Neural cell (in vitro differentiated cells): Measurements from ENCODE around the gene AFAP1. TPM values are rescaled to one million over a fixed set of nuclear protein-coding genes. Genes with fewer than 3 reads are reported as not detected.

Experiments
- H2AFZ ChIP-seq: fragments of 200-600, 300-800 bp; sonication (generic), shearing (Covaris generic); 2 replicates; pipeline ENCODE4 v1.6.0; 2014; ENCODE audit warnings: low read depth, mild to moderate bottlenecking, antibody characterized with exemption, low read length, moderate library complexity
- H3F3A ChIP-seq: fragments of 200-600 bp; shearing (Covaris generic); 2 replicates; pipeline ENCODE4 v1.6.1; 2016; ENCODE audit warnings: mild to moderate bottlenecking, moderate library complexity, mixed read lengths, antibody characterized with exemption, low read length; ENCODE audit not compliant: insufficient read depth, poor library complexity, severe bottlenecking
- H3K27ac ChIP-seq: fragments of 200-600, 300-800 bp; sonication (generic), shearing (Covaris generic); 2 replicates; pipeline ENCODE4 v1.5.1; 2014; ENCODE audit warnings: mild to moderate bottlenecking, low read length, moderate library complexity
- H3K27me3 ChIP-seq: fragments of 300-800, 200-600 bp; sonication (generic), shearing (Covaris generic); 2 replicates; pipeline ENCODE4 v1.6.0; 2014; ENCODE audit warnings: mild to moderate bottlenecking, low read depth, low read length, moderate library complexity; ENCODE audit not compliant: insufficient read depth
- H3K36me3 ChIP-seq: fragments of 300-800, 200-600 bp; sonication (generic), shearing (Covaris generic); 2 replicates; pipeline ENCODE4 v1.5.1; 2014; ENCODE audit warnings: mild to moderate bottlenecking, antibody characterized with exemption, low read length, moderate library complexity; ENCODE audit not compliant: insufficient read depth
- H3K4me2 ChIP-seq: fragments of 300-800, 200-600 bp; sonication (generic), shearing (Covaris generic); 2 replicates; pipeline ENCODE4 v1.6.0; 2014; ENCODE audit warnings: mild to moderate bottlenecking, low read length
- H3K4me3 ChIP-seq: fragments of 300-800, 200-600 bp; sonication (generic), shearing (Covaris generic); 2 replicates; pipeline ENCODE4 v1.5.1; 2014; ENCODE audit warnings: mild to moderate bottlenecking, low read length, moderate library complexity
- H3K79me2 ChIP-seq: fragments of 200-600 bp; shearing (Covaris generic); replicated peaks from 2 replicates; pipeline ENCODE4 v1.6.0; 2014; ENCODE audit warnings: mild to moderate bottlenecking, low read length, moderate library complexity; ENCODE audit not compliant: insufficient read depth
- H3K9ac ChIP-seq: fragments of 300-800, 200-600 bp; sonication (generic), shearing (Covaris generic); 2 replicates; pipeline ENCODE4 v1.6.1; 2016; ENCODE audit warnings: mild to moderate bottlenecking, low read length, mixed read lengths
- H3K9me2 ChIP-seq: fragments of 200-600 bp; shearing (Covaris generic); 2 replicates; pipeline ENCODE4 v1.6.1; 2016; ENCODE audit warnings: mild to moderate bottlenecking, low read length, mixed read lengths; ENCODE audit not compliant: insufficient read depth
- H3K9me3 ChIP-seq: fragments of 200-600, 300-800 bp; sonication (generic), shearing (Covaris generic); 2 replicates; pipeline ENCODE4 v1.6.1; 2016; ENCODE audit warnings: mild to moderate bottlenecking, mixed run types, low read length, moderate library complexity, mixed read lengths
- H4K20me1 ChIP-seq: fragments of 200-600 bp; shearing (Covaris generic); 2 replicates; pipeline ENCODE4 v1.6.1; 2016; ENCODE audit warnings: mild to moderate bottlenecking, mixed run types; ENCODE audit not compliant: insufficient read depth
- EP300 ChIP-seq: fragments of 450-650 bp; conservative IDR thresholded peaks from 2 replicates; pipeline ENCODE4 v1.6.1; 2014; ENCODE audit warnings: antibody characterized with exemption, mild to moderate bottlenecking, moderate library complexity; ENCODE audit not compliant: poor library complexity, severe bottlenecking
- EZH2 ChIP-seq: fragments of 200-600, 300-800 bp; shearing (Covaris generic), sonication (generic); IDR thresholded peaks from 2 replicates; pipeline ENCODE4 v1.6.1; 2014; ENCODE audit warnings: antibody characterized with exemption, low read length, borderline replicate concordance, mild to moderate bottlenecking; ENCODE audit not compliant: insufficient read depth, poor library complexity, severe bottlenecking
- MXI1 ChIP-seq: fragments of 450-650 bp; conservative IDR thresholded peaks from 2 replicates; pipeline ENCODE4 v1.6.1; 2014; ENCODE audit warnings: antibody characterized with exemption, mild to moderate bottlenecking; ENCODE audit not compliant: poor library complexity, severe bottlenecking
- POLR2AphosphoS5 ChIP-seq: IDR thresholded peaks from 2 replicates; pipeline ENCODE4 v1.6.1; 2012
- RAD21 ChIP-seq: fragments of 450-650 bp; conservative IDR thresholded peaks from 2 replicates; pipeline ENCODE4 v1.6.1; 2014; ENCODE audit warnings: antibody characterized with exemption, mild to moderate bottlenecking, moderate library complexity
- REST ChIP-seq: IDR thresholded peaks from 2 replicates; pipeline ENCODE4 v1.6.1; 2012; ENCODE audit warnings: borderline replicate concordance
- SMC3 ChIP-seq: fragments of 450-650 bp; conservative IDR thresholded peaks from 2 replicates; pipeline ENCODE4 v1.6.1; 2014; ENCODE audit warnings: antibody characterized with exemption, mild to moderate bottlenecking, moderate library complexity; ENCODE audit not compliant: poor library complexity
- TAF1 ChIP-seq: IDR thresholded peaks from 2 replicates; pipeline ENCODE4 v1.6.1; 2012; ENCODE audit warnings: low read depth
- polyA plus RNA-seq: library from polyadenylated mRNA; depleted of rRNA; stranded (reverse); fragments of >200 nt; gene quantifications from 2 replicates; pipeline ENCODE4 v1.2.3, GENCODE V29; 2014
- TF ChIP-seq, protein P1 (sequence below): fragments of 450-650 bp; IDR thresholded peaks from 2 replicates; pipeline ENCODE4 v1.5.1; 2014; ENCODE audit warnings: antibody characterized with exemption, mild to moderate bottlenecking, moderate library complexity; ENCODE audit not compliant: poor library complexity, severe bottlenecking

AFAP1 gene
- polyA plus RNA-seq, 1 donor from 2014 or later: 38.9 TPM

DNA sequence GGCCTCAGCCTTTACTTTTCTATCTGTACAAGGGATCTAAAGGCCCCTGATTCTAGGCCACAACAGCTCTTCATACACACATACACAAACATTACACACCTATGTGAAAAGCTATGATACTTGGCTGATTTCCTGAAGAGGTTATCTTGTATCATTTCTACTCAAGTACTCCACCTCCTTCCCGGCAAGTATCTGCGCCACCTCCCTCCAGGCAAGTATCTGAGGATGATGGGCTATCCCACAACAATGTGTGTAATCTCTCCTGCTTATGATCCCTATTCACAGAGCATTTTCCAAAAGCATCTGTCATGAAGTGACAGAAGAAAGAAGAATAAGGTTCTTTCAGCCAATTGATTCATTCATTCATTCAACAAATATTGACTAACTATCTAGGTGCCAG, 36.8 kb downstream of the AFAP1 start:
- H3K9me3 ChIP-seq: no peaks in the 10 kb centered on the region
- TF ChIP-seq, protein P1, sequence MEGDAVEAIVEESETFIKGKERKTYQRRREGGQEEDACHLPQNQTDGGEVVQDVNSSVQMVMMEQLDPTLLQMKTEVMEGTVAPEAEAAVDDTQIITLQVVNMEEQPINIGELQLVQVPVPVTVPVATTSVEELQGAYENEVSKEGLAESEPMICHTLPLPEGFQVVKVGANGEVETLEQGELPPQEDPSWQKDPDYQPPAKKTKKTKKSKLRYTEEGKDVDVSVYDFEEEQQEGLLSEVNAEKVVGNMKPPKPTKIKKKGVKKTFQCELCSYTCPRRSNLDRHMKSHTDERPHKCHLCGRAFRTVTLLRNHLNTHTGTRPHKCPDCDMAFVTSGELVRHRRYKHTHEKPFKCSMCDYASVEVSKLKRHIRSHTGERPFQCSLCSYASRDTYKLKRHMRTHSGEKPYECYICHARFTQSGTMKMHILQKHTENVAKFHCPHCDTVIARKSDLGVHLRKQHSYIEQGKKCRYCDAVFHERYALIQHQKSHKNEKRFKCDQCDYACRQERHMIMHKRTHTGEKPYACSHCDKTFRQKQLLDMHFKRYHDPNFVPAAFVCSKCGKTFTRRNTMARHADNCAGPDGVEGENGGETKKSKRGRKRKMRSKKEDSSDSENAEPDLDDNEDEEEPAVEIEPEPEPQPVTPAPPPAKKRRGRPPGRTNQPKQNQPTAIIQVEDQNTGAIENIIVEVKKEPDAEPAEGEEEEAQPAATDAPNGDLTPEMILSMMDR: no peak
- TF ChIP-seq REST (no peak), RAD21 (no peak), EP300 (no peak), EZH2 (no peak), MXI1 (no peak), SMC3 (no peak), POLR2AphosphoS5 (no peak), TAF1 (no peak)
- H3K27ac ChIP-seq: no peak overlapping the region
- H3F3A ChIP-seq: no peaks in the 10 kb centered on the region
- H3K27me3 ChIP-seq: no peaks in the 10 kb centered on the region
- H3K4me3 ChIP-seq: peak overlapping the region; percentile 49
- H3K9ac ChIP-seq: no peak overlapping the region
- H3K4me2 ChIP-seq: no peak overlapping the region
- H3K79me2 ChIP-seq: peaks cover 46% of the 10 kb centered on the region
- H3K9me2 ChIP-seq: no peaks in the 10 kb centered on the region
- no peak overlapping the region for H2AFZ ChIP-seq
- H4K20me1 ChIP-seq: peaks cover 16% of the 10 kb centered on the region
- H3K36me3 ChIP-seq: no peaks in the 10 kb centered on the region

DNA sequence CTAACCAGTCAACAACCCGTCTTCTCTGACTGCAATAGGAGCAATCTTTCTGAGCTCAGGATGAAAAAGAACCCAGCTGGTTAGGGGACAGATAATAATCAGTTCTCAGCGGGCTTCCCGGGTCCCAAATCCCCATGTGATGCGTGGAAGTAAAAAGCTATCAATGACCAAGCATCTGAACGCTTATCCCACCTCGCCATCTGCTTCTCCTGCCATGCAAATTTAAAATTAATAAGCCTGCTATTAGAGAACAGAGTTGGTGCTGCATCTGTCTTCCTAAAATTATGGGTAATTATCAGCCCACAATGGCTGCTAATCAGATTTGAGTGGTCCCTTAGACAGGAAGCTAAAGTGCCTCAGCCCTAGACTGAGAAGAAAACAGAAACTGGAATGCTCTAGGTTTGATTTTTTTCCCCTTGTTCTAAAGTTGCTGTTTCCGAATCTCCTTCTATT, 37.5 kb downstream of the AFAP1 start:
- Histone ChIP-seq H3K4me2 (peak overlapping the region; percentile 20), H3K36me3 (no peaks in the 10 kb centered on the region), H3K9me2 (no peaks in the 10 kb centered on the region), H3K9me3 (no peaks in the 10 kb centered on the region), H3K79me2 (peaks cover 44% of the 10 kb centered on the region), H2AFZ (no peak overlapping the region), H3F3A (no peaks in the 10 kb centered on the region), H3K27ac (peak overlapping the region; percentile 38), H3K27me3 (no peaks in the 10 kb centered on the region), H4K20me1 (peaks cover 16% of the 10 kb centered on the region), H3K4me3 (peak overlapping the region; percentile 49), H3K9ac (peak overlapping the region; percentile 14)
- TF ChIP-seq RAD21 (no peak), POLR2AphosphoS5 (no peak), EP300 (no peak), MXI1 (no peak), EZH2 (no peak), REST (no peak), TAF1 (no peak), SMC3 (no peak)
- TF ChIP-seq, protein P1: no peak
